AG04449 (cell line): ENCODE measurements around the gene ZMYND15.

Experiments used
- CTCF ChIA-PET: fragments of 350-600 bp; formaldehyde crosslinking; extraction: SDS; loops from one replicate; lab custom pipeline; 2021; ENCODE audit warnings: antibody characterized with exemption; lab: Yijun Ruan, JAX
- POLR2A ChIA-PET: fragments of 400-600, 350-600 bp; formaldehyde crosslinking; extraction: SDS; loops from one replicate; lab custom pipeline; 2020; ENCODE audit warnings: antibody characterized with exemption, inconsistent platforms; lab: Yijun Ruan, JAX
- DNase-seq: peaks from one replicate; pipeline ENCODE4 v3.0.0-alpha.2; 2010; ENCODE audit warnings: low read depth, low spot score
- H3K4me3 ChIP-seq: 2 replicates; pipeline ENCODE4 v1.5.1; 2011; ENCODE audit warnings: low read depth, mild to moderate bottlenecking, control low read depth, low read length
- CTCF ChIP-seq: IDR thresholded peaks from one replicate; pipeline ENCODE4 v1.5.1; 2011; ENCODE audit warnings: mild to moderate bottlenecking, moderate library complexity, low read length, control low read depth, inconsistent platforms; ENCODE audit not compliant: insufficient read depth; ENCODE audit errors: missing control alignments

The ZMYND15 gene

GRCh38 chr17:4759776-4760236 lies 20.2 kb downstream of the ZMYND15 start:
- H3K4me3 ChIP-seq = no peak overlapping the region
- ChIA-PET POLR2A (no interaction called here), CTCF (no interaction called here)
- TF ChIP-seq CTCF = no peak
- no peak for DNase-seq

DNA sequence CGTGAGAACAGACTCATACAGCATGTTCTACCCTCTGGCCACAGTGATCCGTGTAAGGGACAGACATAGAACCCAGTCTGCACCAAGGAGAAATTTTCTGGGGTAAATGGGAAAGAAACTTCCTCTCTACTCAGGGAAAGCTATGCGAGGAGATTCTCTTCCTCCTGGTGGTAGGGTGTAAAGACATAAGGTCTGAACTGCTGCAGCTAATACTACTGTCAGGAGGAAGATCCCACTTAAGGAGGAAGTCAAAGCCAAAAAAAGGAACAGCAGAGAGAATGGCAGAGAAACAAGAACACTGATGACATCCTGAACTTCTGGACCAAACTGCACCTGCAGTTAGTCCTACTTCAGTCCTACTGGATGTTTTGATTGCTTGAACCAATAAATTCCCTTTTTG lies 25.0 kb downstream of the ZMYND15 start:
- TF ChIP-seq CTCF = no peak
- no peak overlapping the region for H3K4me3 ChIP-seq
- CTCF ChIA-PET = no interaction called here
- no peak for DNase-seq
- POLR2A ChIA-PET = no interaction called here

- POLR2A ChIA-PET = no interaction called here
- no peak for DNase-seq
- no peak for TF ChIP-seq CTCF
- CTCF ChIA-PET = interaction anchor here (0.7 to 1.1 kb wide), 2 partner anchors 65 to 118 kb away, joined by 3 to 4 read pairs; no protein-coding TSS in a partner anchor
- H3K4me3 ChIP-seq = no peak overlapping the region
These were observed 26.6 kb downstream of the ZMYND15 start for GRCh38 chr17:4766201-4766600.

DNA sequence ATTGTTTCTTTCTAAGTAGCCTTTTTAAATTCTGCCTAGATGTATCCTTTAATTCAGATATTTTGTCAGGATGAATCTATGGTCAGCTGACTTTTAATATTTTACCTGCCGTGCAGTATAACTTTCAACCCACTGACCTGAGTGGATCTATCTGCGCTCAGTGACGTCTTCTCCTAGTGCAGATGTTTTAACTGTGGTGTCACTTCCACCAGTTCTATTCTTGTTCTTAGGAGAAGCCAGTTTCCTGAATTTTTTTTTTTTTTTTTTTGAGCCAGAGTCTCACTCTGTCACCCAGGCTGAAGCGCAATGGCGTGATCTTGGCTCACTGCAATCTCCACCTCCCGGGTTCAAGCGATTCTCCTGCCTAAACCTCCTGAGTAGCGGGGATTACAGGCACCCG lies 27.1 kb downstream of the ZMYND15 start:
- H3K4me3 ChIP-seq = no peak overlapping the region
- DNase-seq = no peak
- TF ChIP-seq CTCF = no peak
- POLR2A ChIA-PET = no interaction called here
- CTCF ChIA-PET = no interaction called here

- ChIA-PET POLR2A (no interaction called here), CTCF (interaction anchor here (1.1 to 2.0 kb wide), 2 partner anchors 20 to 22 kb away, joined by 3 to 7 read pairs; partner anchors contain the start of gene GLTPD2)
- no peak for TF ChIP-seq CTCF
- no peak for DNase-seq
- no peak overlapping the region for H3K4me3 ChIP-seq
These were observed 28.7 kb downstream of the ZMYND15 start for GRCh38 chr17:4768298-4768697.

GRCh38 chr17:4769628-4770027 lies 30.0 kb downstream of the ZMYND15 start:
- ChIA-PET POLR2A (no interaction called here), CTCF (interaction anchor here (2.0 kb wide), 1 partner anchor 19 kb away, joined by 7 read pairs; the partner anchor contains the start of gene GLTPD2)
- no peak for DNase-seq
- no peak overlapping the region for H3K4me3 ChIP-seq
- no peak for TF ChIP-seq CTCF
